ENCODE results near the gene VPS13A.
A peak's percentile ranks its signal among the peaks of the same experiment; 100 is the strongest.

Gene VPS13A

DNA sequence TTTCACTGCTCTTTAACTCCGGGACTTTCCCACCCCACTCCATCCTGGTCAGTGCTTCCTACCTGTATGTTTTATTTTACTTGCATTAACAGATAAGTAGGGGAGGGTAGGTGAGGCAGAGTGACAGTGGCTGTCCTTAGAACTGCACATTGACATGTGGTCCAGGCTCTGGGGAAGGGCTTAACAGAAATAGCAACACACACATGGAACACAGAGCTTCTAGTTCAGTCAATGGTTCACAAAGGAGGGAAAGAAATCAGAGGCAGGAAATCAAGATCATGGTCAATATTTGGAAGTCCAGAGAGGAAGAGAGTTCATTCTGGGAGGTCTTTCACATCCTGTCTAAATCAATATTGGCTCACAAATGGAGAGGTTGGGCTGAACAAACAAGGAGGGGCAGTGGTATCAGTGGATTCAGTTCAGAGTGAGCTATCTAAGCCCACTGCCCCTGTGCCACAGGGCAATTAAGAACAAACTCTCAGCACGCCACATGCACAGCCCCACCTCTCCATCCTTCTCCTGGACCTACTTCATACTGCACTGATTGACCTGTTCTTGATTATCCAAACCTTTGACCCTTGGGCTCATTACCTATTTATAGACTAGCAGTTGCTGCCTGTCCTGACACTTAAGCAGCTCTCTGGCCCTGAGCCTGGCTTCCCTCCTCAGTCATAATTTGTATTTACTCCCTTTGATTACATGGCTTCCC, 6.2 kb upstream of the VPS13A start:
- no peak overlapping the region for H3K4me3 ChIP-seq (ENCODE audit: low read length)
- no peak for TF ChIP-seq ZNF274 (IDR thresholded peaks at IDR 0.05; ENCODE audit: low read depth, low read length)

DNA sequence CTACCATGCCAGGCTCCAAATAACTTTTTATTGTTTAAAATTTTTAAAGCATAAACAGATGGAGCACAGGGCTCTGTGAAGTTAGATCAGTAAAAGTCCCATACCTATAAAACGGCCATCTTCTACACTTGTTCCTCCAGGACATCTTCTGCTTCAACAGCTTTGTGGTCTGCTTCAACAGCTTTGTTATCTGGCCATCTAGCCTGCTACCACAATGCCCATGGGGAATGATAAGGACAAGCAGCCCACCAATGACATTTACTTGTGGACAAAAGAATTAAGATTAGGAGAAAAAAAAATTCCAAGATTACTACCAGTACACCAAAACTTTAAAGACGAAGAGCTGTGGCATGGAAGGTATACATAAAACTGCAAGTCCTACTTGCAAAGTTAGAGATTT, 2.2 kb upstream of the VPS13A start:
- no peak overlapping the region for H3K4me3 ChIP-seq (ENCODE audit: low read length)
- no peak for TF ChIP-seq ZNF274 (IDR thresholded peaks at IDR 0.05; ENCODE audit: low read depth, low read length)

DNA sequence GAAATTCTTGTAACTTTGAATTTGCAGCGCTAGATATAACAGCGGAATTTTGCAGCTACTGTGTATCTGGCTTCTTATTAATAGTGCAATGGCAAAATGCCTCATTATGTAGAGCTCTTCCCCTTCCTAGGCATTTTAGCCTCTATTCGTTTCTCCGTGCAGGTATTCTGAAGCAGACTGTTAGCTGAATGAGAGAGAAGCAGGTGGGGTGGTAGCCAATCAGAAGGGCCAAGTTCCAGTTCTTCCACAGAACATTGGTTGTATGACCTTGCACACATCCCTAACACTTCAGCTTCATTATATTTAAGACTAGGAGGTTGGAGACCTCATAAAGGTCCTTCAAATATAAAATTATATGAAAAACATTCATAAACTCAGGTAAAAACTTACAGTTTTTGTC, 1.2 kb upstream of the VPS13A start:
- no peak overlapping the region for H3K4me3 ChIP-seq (ENCODE audit: low read length)
- TF ChIP-seq ZNF274 (IDR thresholded peaks at IDR 0.05; ENCODE audit: low read depth, low read length) = no peak

DNA sequence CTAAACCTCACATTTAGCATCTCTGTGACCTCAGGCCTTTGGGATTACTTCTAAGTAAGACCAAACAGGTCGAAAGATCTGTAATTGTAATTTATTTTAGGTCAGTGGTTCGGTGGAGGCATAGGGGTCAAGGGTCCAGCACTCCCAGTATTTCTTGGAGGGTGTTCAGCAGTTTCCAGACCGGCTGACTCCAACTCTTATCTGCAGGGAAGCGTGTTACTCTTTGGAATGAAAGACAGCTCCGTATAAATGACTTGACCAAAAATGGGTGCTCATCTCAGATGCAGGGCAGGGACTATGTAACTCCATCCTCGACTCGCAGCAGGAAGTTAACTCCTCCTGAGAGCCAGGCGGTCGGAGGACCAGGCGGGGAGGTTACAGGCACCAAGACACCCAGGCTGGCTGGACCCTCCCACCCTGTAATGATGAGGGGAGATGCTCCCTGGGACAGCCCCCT, 620 bp upstream of the VPS13A start:
- H3K4me3 ChIP-seq (ENCODE audit: low read length) = peak overlapping the region; percentile 93
- no peak for TF ChIP-seq ZNF274 (IDR thresholded peaks at IDR 0.05; ENCODE audit: low read depth, low read length)

DNA sequence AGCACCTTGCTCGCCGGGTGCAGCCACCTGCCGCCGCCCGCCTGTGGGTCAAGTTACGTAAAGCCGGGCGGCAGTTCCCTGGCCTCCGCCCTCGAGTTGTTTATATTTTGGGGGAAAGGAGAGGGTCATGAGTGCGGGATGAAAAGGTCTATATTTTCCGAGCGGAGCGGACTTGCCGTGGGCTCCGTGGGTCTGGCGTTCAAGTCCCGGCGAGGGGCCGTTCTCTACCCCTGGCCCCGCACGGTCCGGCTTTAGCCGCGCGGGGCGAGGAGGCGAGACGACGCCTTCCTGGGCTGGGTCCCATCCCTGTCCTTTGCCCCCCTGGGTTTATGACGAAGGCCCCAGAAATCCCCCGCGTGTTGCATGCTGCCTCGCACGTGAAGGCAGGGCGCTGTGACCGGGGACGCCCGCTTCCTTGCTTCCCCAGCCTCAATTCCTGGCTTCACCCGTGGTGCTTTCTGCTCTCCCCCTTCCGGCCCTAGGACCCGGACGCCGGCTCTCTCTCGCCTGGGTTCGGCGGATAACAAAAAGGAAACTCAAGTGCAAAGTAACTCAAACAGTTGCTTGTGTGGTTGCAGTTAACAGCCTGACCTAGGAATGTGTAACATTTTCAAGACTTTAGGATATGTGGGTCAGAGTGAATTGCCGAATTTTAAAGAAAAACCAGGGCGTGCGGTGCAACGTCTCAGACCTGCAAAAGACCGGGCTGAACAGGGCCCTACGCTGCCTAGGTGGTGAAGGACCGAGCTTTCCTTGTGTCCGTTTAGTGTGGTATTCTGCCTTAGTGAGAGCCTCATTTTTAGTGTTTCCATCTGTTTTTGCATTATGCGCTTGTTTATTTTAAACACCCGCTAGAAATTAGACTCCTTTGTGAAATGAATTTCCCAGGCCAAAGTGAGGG, 810 bp downstream of the VPS13A start:
- TF ChIP-seq ZNF274 (IDR thresholded peaks at IDR 0.05; ENCODE audit: low read depth, low read length) = no peak
- peak overlapping the region; percentile 93 for H3K4me3 ChIP-seq (ENCODE audit: low read length)

DNA sequence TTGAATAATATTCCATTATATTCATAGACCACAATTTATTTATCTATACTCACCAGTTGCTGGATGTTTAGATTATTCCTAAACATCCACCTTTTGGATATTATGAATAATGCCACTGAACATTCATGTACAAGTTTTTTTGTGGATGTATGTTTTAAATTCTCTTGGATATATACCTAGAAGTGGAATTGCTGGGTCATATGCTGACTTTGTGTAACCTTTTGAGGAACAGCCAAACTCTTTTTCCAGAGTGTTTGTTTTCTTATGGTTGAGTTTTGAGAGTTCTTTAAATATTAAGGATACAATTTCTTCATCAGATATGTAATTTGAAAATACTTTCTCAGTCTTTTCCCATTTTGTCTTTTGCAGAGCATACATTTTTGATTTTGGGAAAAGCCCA, 2.7 kb downstream of the VPS13A start:
- H3K4me3 ChIP-seq (ENCODE audit: low read length) = no peak overlapping the region; the same call in 1 of the 2 replicates

DNA sequence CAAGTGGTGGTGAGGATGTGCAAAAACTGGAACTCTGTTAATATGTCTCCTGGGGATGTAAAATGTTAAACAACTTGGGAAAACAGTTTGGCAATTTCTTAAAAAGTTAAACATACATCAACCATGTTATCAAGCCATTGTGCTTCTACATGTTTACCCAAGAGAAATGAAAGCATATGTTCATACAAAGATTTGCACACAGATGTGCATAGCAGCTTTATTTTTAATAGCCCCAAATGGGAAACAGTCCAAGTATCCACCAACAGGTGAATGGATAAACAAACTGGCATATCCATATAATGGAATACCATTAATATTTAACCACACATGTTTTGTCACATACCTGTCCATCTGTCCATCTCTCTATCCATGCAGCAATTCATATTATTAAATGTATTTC, 6.2 kb downstream of the VPS13A start:
- H3K4me3 ChIP-seq (ENCODE audit: low read length) = no peak overlapping the region
- no peak for TF ChIP-seq ZNF274 (IDR thresholded peaks at IDR 0.05; ENCODE audit: low read depth, low read length)

More for the DNA sequence above, 2.7 kb downstream of the VPS13A start:
- no peak for TF ChIP-seq ZNF274 (IDR thresholded peaks at IDR 0.05; ENCODE audit: low read depth, low read length)

DNA sequence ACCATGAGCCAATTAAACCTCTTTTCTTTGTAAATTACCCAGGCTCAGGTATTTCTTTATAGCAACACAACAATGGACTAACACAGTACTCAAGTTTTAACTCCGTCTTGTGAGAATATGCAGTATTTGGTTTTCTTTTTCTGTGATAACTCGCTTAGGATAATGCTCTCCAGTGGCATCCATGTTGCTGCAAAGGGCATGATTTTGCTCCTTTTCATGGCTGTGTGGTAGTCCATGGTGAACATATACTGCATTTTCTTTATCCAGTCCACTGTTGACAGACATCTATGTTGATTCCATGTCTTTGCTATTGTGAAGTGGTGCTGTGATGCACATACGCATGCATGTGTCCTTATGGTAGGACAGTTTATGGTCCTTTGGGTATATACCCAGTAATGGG, 10.9 kb downstream of the VPS13A start:
- TF ChIP-seq ZNF274 (IDR thresholded peaks at IDR 0.05; ENCODE audit: low read depth, low read length) = no peak

DNA sequence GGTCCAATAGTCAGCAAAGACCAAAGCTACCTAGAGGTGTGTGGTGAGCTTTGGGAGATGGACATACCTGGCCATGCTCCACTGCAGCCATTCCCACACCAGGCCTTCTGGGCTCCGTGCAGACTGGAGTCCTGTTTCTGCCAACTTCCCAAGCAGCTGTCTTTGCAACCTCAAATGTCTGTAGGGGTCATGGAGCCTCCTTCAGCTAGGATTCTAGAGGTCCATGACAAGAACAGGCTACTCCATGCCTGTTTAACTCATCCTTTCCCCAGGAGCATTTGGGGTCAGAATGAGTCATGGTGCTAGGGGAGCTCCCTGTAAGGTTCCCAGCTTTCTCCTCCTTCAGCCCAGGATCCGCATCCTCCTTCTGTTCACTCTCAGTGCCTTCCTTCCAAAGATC, 17.1 kb downstream of the VPS13A start:
- no peak overlapping the region for H3K4me3 ChIP-seq (ENCODE audit: low read length)
- TF ChIP-seq ZNF274 (IDR thresholded peaks at IDR 0.05; ENCODE audit: low read depth, low read length) = no peak

More for the DNA sequence above, 10.9 kb downstream of the VPS13A start:
- H3K4me3 ChIP-seq (ENCODE audit: low read length) = no peak overlapping the region

DNA sequence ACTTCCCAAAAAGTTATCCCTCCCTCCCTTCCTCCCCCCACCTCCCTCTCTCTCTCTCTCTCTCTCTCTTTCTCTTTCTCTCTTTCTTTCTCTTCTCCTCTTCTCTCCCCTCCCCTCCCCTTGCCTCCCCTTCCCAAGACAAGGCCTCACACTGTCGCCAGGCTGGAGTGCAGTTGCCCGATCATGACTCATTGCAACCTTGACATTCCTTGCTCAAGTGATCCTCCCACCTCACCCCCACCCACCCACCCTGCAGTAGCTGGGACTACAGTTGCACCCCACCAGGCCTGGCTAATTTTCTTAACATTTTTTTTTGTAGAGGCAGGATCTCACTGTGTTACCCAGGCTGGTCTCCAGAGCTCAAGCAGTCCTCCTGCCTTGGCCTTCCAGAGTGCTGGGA, 32.8 kb downstream of the VPS13A start:
- H3K4me3 ChIP-seq (ENCODE audit: low read length) = no peak overlapping the region
- TF ChIP-seq ZNF274 (IDR thresholded peaks at IDR 0.05; ENCODE audit: low read depth, low read length) = no peak

DNA sequence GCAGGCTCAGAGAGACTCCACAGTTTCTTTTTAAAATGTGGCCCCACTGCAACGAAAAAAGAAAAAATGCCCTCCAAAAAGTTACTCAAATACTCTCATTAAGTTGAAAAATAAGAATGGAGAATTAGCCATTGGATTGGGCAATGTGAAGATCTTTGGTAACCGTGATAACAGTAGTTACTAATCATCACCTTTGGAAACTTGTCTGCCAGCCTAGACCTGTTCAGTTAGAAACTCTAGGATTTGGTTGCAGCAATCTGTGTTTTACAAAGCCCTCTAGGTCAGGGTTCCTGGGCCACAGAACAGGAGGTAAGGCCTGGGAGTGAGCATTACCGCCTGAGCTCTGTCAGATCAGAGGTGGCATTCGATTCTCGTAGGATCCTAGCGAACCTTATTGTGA, 34.2 kb downstream of the VPS13A start:
- H3K4me3 ChIP-seq (ENCODE audit: low read length) = no peak overlapping the region
- TF ChIP-seq ZNF274 (IDR thresholded peaks at IDR 0.05; ENCODE audit: low read depth, low read length) = no peak

DNA sequence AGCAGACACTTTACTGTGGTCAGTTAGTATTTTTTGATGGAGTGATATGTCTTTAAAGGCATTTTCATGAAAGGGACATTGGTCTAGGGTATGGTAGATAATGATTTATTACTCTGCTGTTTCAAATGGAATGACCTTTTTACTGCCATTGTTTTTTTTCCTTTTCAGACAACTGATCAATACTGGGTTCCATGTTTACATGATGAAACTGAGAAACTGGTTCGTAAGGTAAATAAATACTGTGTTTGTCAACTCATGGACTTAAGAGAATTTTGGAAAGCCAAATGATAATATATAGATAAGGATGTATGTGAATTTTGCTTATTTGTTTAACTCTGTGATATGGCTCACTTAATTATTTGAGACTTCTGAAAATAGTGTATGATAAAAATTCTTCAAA, 35.5 kb downstream of the VPS13A start:
- H3K4me3 ChIP-seq (ENCODE audit: low read length) = no peak overlapping the region
- no peak for TF ChIP-seq ZNF274 (IDR thresholded peaks at IDR 0.05; ENCODE audit: low read depth, low read length)

DNA sequence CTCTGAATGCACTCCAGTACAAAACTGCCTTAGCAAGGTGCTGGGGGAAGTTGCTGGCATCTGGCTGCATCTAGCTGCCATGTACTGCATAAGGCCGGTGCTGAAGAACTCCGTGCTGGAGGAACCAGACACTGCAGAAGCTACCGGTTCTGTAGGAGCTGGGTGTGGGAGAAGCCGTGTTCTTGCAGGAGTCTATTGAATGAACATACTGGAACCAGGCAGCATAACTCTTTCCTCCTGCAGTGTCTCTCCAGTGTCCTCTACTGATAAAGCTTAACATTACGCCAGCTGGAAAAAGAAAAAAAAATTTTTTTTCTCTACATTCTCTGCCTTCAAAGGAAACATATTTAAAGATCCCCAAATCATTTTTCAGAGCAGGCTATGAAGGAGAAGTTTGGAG, 38.5 kb downstream of the VPS13A start:
- H3K4me3 ChIP-seq (ENCODE audit: low read length) = no peak overlapping the region
- no peak for TF ChIP-seq ZNF274 (IDR thresholded peaks at IDR 0.05; ENCODE audit: low read depth, low read length)

DNA sequence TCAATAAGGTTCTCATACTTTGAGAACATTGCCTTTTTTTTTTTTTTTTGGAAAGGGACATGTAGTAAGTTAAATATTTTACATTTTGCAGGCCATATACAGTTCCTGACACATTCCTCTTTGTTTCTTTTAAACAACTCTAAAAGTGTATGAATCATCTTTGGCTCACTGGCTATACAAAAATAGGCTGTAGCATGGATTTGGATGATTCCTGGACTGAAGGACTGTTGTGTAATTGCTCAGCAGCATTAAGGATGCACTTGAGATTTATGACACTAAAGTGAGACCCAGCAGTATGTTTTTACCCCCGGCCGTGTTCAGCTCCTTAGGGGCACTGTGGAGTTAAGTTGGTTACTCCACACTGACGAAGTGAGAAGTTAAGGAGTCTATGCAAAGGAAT, 41.3 kb downstream of the VPS13A start:
- TF ChIP-seq ZNF274 (IDR thresholded peaks at IDR 0.05; ENCODE audit: low read depth, low read length) = no peak
- no peak overlapping the region for H3K4me3 ChIP-seq (ENCODE audit: low read length)

DNA sequence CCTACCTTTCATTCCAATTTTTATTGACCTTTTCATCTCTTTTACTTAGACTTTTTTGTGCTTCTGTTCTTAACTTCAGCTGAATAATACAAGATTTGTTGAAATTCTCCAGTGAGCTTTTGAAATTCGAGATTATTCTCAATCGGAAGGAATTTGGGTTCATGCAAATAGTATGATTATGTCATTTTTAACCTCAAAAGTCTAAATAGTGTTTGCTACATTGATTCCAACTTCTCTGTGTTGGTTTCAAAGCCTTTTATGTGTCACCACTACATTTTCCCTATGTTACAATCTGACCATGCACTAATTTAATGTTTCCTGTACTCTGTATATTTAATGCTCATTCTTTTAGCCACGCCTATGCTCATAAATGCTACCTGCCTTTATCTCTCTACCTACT, 44.1 kb downstream of the VPS13A start:
- no peak overlapping the region for H3K4me3 ChIP-seq (ENCODE audit: low read length)
- no peak for TF ChIP-seq ZNF274 (IDR thresholded peaks at IDR 0.05; ENCODE audit: low read depth, low read length)
